ENCODE data around the gene SENP3.

Gene SENP3

GRCh38 chr17:7556627-7557026 lies 5.1 kb upstream of the SENP3 start:
- no peak for DNase-seq (ENCODE audit: low spot score)

- DNase-seq (ENCODE audit: low spot score) = no peak
Observed at GRCh38 chr17:7557147-7557764, 4.5 kb upstream of the SENP3 start.

DNA sequence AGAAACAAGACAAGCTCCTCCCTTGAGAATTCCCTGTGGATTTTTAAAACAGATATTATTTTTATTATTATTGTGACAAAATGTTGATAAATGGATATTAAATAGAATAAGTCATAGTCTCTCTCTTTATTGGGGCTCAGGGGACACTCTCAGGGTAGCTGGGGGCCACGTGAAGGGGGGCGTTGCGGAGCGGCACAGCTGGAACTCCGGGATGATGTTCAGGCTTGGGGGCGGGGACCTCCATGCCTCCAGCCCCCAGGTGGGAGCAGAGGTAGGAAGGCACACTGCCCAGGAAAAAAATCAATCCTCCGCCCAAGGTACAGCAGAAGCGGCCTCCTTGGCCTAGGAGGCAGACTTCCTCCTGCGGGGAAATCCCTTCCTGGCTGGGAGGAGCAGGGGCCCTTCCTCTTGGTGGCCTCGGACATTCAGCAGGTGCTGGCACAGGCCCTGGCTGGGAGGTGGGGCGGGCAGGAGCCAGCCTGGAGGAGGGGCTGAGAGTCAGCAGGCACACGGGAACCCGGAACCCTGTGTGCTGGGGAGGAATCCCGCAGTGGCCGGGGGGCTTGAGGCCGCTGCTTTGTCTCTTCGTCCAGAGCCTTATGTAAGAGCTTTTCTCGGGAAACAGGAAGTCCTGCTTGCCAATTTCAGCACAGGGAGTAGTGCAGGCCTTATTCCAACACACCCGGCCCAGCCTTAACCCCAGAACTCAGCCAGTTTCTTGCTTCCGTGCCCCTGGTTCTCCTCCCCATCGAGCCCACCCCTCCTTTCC lies 3.8 kb upstream of the SENP3 start:
- DNase-seq (ENCODE audit: low spot score) = no peak

GRCh38 chr17:7558544-7559319 lies 3.0 kb upstream of the SENP3 start, which contains the start of gene TNFSF13:
Gene TNFSF13 (plus strand): TSS chr17:7558750. CDS start chr17:7559040, 290 bp downstream.
- DNase-seq (ENCODE audit: low spot score) = no peak

GRCh38 chr17:7559320-7560171 lies 2.2 kb upstream of the SENP3 start:
- DNase-seq (ENCODE audit: low spot score) = no peak

GRCh38 chr17:7560172-7561027 lies 1.3 kb upstream of the SENP3 start:
- DNase-seq (ENCODE audit: low spot score) = no peak

DNA sequence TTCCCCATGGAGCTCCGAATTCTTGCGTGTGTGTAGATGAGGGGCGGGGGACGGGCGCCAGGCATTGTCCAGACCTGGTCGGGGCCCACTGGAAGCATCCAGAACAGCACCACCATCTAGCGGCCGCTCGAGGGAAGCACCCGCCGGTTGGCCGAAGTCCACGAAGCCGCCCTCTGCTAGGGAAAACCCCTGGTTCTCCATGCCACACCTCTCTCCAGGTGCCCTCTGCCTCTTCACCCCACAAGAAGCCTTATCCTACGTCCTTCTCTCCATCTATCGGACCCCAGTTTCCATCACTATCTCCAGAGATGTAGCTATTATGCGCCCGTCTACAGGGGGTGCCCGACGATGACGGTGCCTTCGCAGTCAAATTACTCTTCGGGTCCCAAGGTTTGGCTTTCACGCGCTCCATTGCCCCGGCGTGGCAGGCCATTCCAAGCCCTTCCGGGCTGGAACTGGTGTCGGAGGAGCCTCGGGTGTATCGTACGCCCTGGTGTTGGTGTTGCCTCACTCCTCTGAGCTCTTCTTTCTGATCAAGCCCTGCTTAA lies 617 bp upstream of the SENP3 start:
- DNase-seq (ENCODE audit: low spot score) = peak; percentile 65

GRCh38 chr17:7562208-7562605 lies 488 bp downstream of the SENP3 start:
- no peak for DNase-seq (ENCODE audit: low spot score)

GRCh38 chr17:7563115-7563869 lies 1.6 kb downstream of the SENP3 start:
- no peak for DNase-seq (ENCODE audit: low spot score)

GRCh38 chr17:7569571-7569970 lies 7.9 kb downstream of the SENP3 start:
- DNase-seq (ENCODE audit: low spot score) = no peak

GRCh38 chr17:7570351-7570750 lies 8.6 kb downstream of the SENP3 start:
- DNase-seq (ENCODE audit: low spot score) = no peak

DNA sequence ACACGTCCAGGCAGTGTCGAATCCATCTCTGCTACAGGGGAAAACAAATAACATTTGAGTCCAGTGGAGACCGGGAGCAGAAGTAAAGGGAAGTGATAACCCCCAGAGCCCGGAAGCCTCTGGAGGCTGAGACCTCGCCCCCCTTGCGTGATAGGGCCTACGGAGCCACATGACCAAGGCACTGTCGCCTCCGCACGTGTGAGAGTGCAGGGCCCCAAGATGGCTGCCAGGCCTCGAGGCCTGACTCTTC lies 10.5 kb downstream of the SENP3 start:
- no peak for DNase-seq (ENCODE audit: low spot score)

- DNase-seq (ENCODE audit: low spot score) = peak; percentile 97
Observed at GRCh38 chr17:7572588-7573323, 11.0 kb downstream of the SENP3 start.

DNA sequence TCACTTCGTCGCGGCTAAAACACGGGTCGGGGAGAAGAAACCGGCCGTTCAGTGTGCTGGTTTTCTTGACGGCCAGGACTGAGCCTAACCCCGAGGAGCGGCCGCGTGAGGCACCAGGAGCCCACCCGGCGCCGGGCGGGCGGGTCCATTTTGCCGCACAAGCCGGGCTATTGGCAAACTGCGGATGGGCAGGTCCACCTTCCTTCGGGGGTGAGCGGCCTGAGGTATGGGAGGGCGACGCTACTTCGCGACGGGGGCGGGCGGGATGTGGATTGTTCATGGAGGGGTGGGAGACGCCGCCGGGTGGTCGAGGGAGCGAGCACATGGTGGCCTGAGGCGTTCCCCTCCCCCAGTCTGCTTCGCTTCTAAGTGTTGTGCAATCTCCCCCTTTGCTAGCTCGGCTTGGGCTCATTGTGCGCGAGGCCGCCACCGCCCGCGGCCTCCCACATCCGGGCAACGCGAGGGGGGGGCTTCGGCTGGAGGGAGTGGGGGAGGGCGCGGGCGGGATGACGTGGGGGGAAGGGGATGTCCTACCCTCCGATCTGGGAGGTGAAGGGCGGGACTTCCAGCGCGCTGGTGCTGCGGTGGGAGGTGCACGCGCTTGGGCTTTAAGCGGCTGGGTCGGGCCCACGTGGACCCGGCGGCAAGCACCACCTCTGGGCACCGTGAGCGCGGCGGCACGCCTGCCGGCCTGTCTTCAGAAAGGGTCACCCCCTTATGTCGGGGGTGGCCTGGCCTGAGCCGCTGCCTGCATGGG lies 11.8 kb downstream of the SENP3 start:
- peak; percentile 78 for DNase-seq (ENCODE audit: low spot score)

DNA sequence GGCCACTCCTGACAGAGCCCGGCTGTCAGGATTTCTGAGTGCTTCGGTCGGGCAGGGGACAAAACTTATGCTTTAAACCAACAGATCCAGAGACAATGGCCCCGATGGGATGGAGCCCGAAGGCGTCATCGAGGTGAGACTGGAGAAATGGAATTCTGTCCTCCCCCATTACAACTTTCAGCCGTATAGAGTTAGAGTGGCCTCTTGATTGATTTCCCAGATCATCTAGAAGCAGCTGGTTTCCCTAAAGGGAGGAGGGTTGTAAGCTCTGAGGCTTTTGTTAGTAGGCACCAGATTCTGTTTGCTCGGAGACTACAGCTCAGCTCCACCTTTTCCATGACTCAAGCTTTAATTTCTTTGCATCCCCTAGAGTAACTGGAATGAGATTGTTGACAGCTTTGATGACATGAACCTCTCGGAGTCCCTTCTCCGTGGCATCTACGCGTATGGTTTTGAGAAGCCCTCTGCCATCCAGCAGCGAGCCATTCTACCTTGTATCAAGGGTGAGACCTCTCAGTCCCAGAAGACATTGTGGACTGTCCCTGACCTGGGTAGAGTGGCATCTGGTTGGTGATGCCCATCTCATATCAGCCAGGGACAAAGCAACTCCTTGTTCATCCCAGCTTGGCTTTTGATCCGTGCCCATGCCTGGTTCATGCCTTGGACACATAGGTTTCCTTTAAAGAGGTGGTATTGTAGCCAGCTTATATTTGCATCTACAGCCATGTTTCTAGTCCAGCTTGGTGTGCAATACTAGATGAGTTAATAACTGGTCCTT lies 12.6 kb downstream of the SENP3 start:
- no peak for DNase-seq (ENCODE audit: low spot score)

- no peak for DNase-seq (ENCODE audit: low spot score)
Observed at GRCh38 chr17:7575481-7575883, 13.8 kb downstream of the SENP3 start.

DNA sequence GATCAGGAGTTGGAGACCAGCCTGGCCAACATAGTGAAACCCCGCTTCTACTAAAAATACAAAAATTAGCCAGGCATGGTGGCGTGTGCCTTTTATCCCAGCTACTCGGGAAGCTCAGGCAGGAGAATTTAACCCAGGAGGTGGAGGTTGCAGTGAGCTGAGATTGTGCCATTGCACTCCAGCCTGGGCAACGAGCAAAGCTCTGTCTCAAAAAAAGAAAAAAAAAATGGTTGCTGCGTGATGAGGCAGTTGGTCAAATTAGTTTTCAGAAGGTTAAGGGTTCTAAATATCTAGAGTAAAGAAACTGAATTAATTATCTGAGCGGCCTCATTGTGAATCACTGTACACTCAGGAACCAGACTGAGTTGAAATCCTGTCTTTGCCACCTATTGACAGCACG lies 14.2 kb downstream of the SENP3 start:
- no peak for DNase-seq (ENCODE audit: low spot score)

DNA sequence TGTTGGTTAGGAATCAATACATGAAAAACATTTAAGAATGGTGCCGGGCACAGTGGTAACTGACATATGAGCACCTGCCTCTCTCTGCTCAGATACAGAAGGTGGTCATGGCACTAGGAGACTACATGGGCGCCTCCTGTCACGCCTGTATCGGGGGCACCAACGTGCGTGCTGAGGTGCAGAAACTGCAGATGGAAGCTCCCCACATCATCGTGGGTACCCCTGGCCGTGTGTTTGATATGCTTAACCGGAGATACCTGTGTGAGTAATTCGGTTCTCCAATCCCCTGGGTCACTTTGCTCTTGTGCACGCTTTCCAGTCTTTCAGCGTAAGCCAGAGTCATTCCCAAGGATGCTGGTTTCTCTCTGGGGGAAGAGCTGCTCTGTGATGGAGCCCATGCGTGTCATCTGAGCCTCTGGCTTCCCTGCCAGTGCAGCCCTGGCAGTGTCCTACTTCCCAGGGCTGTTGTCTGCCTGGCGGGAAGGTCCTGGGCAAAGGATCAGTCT lies 14.8 kb downstream of the SENP3 start:
- no peak for DNase-seq (ENCODE audit: low spot score)
